Measurements from ENCODE around the gene ELK3.

ELK3 gene

DNA sequence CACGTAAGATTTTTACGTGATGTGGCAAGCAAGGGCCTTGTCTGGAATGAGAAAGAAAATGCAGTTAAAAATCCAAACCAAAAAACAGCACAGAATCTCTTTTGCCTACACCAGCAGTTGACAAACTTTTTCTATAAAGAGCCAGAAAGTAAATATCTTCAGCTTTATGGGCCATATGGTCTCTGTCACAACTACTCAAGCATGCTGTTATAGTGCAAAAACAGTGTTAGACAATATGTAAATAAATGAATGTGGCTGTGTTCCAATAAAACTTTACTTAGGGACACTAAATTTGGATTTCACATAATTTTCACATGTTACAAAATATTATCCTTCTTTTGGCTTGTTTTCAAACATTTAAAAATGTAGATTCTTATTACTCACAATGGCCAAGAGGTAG lies 6.2 kb upstream of the ELK3 start:
- in situ Hi-C loops (cut with MboI; ENCODE audit: low sequenced_read_pairs), result no loop called here

GRCh38 chr12:96189781-96190180 lies 4.4 kb upstream of the ELK3 start:
- in situ Hi-C loops (cut with MboI; ENCODE audit: low sequenced_read_pairs), result no loop called here

DNA sequence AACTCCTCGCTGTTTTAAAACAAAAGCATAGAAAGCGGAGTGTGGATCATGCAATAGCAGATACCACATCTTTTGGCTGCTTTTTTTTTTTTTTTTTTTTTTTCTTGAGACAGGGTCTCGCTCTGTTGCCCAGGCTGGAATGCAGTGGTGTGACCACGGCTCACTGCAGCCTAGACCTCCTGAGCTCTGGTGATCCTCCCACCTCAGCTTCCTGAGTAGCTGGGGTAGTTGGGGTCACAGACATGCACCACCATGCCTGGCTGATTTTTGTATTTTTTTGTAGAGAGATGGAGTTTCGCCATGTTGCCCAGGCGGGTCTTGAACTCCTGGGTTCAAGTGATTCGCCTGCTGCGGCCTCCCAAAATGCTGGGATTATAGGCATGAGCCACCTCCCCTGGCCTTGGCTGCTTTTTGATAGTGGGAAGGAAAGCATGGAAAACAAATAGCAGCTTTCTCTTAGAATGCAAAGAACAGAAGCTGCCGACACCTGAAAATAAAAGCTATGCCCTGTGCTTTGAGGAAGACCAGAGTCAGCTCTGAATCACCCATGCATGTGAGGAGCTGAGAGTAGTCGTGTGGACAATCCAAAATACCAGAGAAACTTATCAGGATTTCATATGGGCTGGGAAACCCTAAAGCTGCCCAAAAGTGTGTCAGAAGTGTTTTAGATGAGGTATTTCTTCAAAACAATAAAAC lies 3.6 kb upstream of the ELK3 start:
- in situ Hi-C loops (cut with MboI; ENCODE audit: low sequenced_read_pairs), result no loop called here

- in situ Hi-C loops (cut with MboI; ENCODE audit: low sequenced_read_pairs), result no loop called here
Observed at GRCh38 chr12:96192926-96193573, 1.1 kb upstream of the ELK3 start.

GRCh38 chr12:96194576-96194889 lies 358 bp downstream of the ELK3 start:
- in situ Hi-C loops (cut with MboI; ENCODE audit: low sequenced_read_pairs), result no loop called here

DNA sequence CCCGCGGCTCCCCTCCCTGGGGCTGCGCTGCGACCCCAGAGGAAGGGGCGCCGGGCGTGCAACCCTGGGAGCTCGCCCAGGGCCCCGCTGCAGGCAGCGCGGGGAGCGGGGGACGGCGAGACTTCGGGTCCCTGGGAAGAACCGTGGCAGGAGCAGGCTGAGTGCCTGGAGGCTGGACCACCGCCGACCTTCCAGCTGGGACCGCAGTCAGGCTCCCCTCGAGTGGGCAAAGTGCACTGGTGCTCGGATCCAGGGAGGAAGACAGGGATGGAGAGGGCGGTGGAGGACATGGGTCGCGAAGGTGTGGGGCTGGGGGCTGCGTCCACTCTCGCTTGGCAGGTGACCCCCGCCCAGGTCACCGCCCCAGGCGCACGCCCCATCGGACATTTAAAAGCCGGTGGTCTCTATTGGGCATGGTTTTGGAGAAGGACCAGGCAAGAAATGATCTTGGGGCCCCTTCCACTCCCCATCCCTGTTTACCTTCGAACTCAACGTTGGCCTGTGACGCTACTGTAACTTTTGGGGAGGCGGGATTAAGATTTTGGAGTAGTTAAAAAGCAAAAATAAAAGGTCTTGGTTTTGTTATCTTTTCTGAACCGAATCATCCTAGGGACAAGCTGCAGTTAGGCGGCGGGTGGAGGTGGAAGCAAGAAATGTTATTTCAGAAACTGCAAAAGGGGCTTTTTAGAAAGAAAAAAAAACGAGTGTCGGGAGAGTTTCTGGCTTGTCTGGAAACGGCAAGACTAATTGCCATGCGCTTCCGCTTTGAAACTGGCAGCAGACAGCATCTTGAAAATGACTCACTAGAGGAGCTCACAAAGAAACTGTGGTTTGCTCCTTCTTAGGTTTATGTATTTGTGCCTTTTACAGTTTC lies 1.0 kb downstream of the ELK3 start:
- in situ Hi-C loops (cut with MboI; ENCODE audit: low sequenced_read_pairs), result no loop called here

GRCh38 chr12:96195845-96196451 lies 1.8 kb downstream of the ELK3 start:
- in situ Hi-C loops (cut with MboI; ENCODE audit: low sequenced_read_pairs), result no loop called here

DNA sequence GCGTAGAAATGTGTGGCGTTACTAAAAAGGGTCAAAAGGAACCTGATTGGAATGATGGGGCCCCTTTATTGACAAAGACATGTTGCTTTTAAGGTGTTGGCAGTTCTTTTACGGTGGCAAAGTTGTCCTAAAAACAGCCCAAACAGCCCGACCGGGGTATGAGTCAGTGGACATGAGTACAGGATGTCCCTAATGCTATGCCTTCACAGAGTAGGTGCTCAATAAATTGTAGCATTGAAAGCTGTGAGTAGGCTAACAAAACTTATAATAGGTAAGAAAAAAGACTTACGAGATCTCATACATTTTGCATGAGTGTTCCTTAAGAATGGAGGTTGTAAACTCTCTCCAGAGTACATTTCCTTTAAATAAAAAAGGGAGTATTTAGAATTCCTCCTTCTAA lies 2.6 kb downstream of the ELK3 start:
- in situ Hi-C loops (cut with MboI; ENCODE audit: low sequenced_read_pairs), result no loop called here

- in situ Hi-C loops (cut with MboI; ENCODE audit: low sequenced_read_pairs), result no loop called here
Observed at GRCh38 chr12:96197503-96198272, 3.5 kb downstream of the ELK3 start.

GRCh38 chr12:96198965-96199364 lies 4.8 kb downstream of the ELK3 start:
- in situ Hi-C loops (cut with MboI; ENCODE audit: low sequenced_read_pairs), result no loop called here

DNA sequence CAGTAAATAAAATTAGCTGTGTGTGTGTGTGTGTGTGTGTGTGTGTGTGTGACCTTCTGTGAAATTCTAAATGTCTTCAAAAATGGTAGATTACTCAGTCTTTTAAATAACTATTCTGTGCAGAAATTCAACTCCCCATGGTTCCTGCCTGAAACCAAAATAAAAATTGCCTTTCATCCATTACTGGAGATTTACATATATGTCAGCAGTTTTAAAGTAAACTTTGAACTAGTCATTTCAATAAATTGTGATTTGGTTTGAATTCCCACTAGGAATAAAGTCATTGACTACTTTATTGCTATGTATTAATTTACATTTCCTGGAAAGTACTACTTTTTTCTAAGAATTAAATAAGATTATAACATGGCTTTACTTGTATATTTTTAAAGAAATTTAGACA lies 5.3 kb downstream of the ELK3 start:
- in situ Hi-C loops (cut with MboI; ENCODE audit: low sequenced_read_pairs), result no loop called here

- in situ Hi-C loops (cut with MboI; ENCODE audit: low sequenced_read_pairs), result no loop called here
Observed at GRCh38 chr12:96201272-96202227, 7.4 kb downstream of the ELK3 start.

DNA sequence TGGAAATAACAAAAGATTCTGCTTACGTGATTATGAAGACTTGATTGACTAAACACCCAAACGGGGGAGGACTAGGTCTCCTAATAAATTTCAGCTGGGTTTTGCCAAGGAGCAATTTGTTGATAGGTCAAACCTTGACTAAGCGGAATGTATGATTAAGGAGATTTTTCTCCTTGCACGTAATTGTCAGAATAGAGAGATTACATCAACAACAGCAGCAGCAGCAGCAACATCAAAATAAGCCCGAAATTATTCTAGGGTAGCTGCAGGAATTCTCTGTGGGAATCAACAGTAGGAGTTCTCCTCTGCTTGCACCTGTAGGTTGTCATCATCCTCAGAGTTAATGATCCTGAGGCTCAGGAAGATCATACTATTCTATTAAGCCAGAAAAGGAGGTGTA lies 10.2 kb downstream of the ELK3 start:
- in situ Hi-C loops (cut with MboI; ENCODE audit: low sequenced_read_pairs), result no loop called here

- in situ Hi-C loops (cut with MboI; ENCODE audit: low sequenced_read_pairs), result no loop called here
Observed at GRCh38 chr12:96205908-96206307, 11.7 kb downstream of the ELK3 start.

DNA sequence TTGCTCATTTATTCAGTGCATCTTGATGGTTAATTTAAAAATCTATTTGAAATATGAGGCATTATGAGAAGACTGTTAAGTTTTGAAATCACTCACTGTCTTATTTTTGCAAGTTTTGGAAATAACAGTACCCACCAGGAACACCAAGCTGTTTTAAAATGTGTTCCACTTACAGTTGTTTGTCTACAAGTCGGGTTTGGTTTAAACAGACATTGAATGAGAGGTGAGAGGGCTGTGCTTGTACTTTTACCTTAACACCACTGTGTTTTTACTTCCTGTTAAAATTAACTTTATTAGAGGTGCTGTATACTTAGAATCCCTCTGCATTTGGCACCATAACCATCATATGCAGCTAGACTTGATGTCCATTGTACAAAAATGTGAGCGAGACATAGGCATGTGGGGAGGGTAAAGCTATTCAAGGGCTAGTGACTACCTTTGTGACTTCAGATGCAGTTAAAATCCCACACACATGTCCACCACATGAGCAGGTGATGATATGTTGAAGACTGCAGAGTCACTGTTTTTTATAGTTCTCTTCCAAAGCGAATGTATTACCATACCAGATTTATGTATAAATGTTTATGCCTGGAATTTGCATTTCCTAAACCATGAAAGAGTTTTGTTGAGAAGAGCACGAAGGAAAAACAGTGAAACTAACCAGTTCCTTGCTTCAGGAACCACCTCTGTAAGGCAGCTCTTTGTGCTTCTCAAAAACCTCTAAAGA lies 12.9 kb downstream of the ELK3 start:
- in situ Hi-C loops (cut with MboI; ENCODE audit: low sequenced_read_pairs), result no loop called here

- in situ Hi-C loops (cut with MboI; ENCODE audit: low sequenced_read_pairs), result no loop called here
Observed at GRCh38 chr12:96208346-96208745, 14.2 kb downstream of the ELK3 start.

GRCh38 chr12:96208801-96209549 lies 14.8 kb downstream of the ELK3 start:
- in situ Hi-C loops (cut with MboI; ENCODE audit: low sequenced_read_pairs), result no loop called here

GRCh38 chr12:96210376-96211055 lies 16.3 kb downstream of the ELK3 start:
- in situ Hi-C loops (cut with MboI; ENCODE audit: low sequenced_read_pairs), result no loop called here

All from hTERT RPE-1 (cell line).